ENCODE results near the gene BDKRB1. TPM values are rescaled to one million over a fixed set of nuclear protein-coding genes. Genes with fewer than 3 reads are reported as not detected.

The BDKRB1 gene
- total and polyA plus RNA-seq, 2 donors (not counting 3 experiments of a cell fraction or from before 2014, with no cell fraction given) = not detected

GRCh38 chr14:96213871-96214465, 42.0 kb upstream of the BDKRB1 start:
- no peak overlapping the region for H3K9ac ChIP-seq (replicated peaks; ENCODE audit: extremely low read depth, insufficient read depth, low read length)
- H3K9me1 ChIP-seq (replicated peaks; ENCODE audit: control insufficient read depth, extremely low read depth, insufficient read depth, low read length) = no peaks in the 10 kb centered on the region
- H3K4me2 ChIP-seq (ENCODE audit: insufficient read depth, low read length) = no peak overlapping the region
- H3K27me3 ChIP-seq (ENCODE audit: control insufficient read depth in 2 of 2, insufficient read depth in 2 of 2, low read length in 2 of 2) = no peaks in the 10 kb centered on the region
- no peak overlapping the region for H3K4me3 ChIP-seq (replicated peaks in 1 of 3; ENCODE audit: insufficient read depth in 1 of 3, low read depth in 1 of 3, low read length in 3 of 3)
- H3K9me3 ChIP-seq (replicated peaks; ENCODE audit: control insufficient read depth, insufficient read depth, low read length) = no peaks in the 10 kb centered on the region
- FAIRE-seq (no peak), DNase-seq (ENCODE audit: low read depth, low spot score) (no peak)
- no peaks in the 10 kb centered on the region for H3K36me3 ChIP-seq (ENCODE audit: control insufficient read depth in 2 of 2, extremely low read depth in 1 of 2, insufficient read depth in 2 of 2, low read length in 2 of 2)
- no peaks in the 10 kb centered on the region for H3K79me2 ChIP-seq (ENCODE audit: control insufficient read depth, insufficient read depth, low read length)
- POLR2A ChIA-PET = no interaction called here
- H4K20me1 ChIP-seq (replicated peaks; ENCODE audit: control insufficient read depth, extremely low read depth, insufficient read depth, low read length) = no peaks in the 10 kb centered on the region
- intact Hi-C loops (cut with micrococcal nuclease) = no loop called here
- BruUV-seq (replicated peaks) = no TSS peak
- CTCF ChIA-PET = no interaction called here
- dilution Hi-C loops (cut with MboI; ENCODE audit: extremely low pct_ligation_motif_present, low sequenced_read_pairs) = no loop called here
- no peak for TF ChIP-seq POLR2A (IDR thresholded peaks at IDR 0.05; ENCODE audit: low read depth, low read length)
- TF ChIP-seq GATA2 (IDR thresholded peaks at IDR 0.05; ENCODE audit: insufficient read depth, insufficient read length, low read depth, low read length) = no peak
- TF ChIP-seq POLR2AphosphoS5 (IDR thresholded peaks at IDR 0.05; ENCODE audit: insufficient read depth, low read depth, low read length) = no peak
- TF ChIP-seq, protein P1, sequence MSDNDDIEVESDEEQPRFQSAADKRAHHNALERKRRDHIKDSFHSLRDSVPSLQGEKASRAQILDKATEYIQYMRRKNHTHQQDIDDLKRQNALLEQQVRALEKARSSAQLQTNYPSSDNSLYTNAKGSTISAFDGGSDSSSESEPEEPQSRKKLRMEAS (IDR thresholded peaks at IDR 0.05; ENCODE audit: insufficient read depth, insufficient read length) = no peak
- no peak for TF ChIP-seq JUN (IDR thresholded peaks at IDR 0.05; ENCODE audit: borderline replicate concordance, insufficient read depth, insufficient read length, low read depth)
- TF ChIP-seq EZH2 (IDR thresholded peaks at IDR 0.05; ENCODE audit: borderline replicate concordance, low read depth, low read length, severe bottlenecking) = no peak
- TF ChIP-seq FOS (IDR thresholded peaks at IDR 0.05; ENCODE audit: borderline replicate concordance, insufficient read depth, low read length) = no peak
- TF ChIP-seq MYC (IDR thresholded peaks at IDR 0.05; ENCODE audit: low read depth, low read length) = no peak
- TF ChIP-seq, protein P2, sequence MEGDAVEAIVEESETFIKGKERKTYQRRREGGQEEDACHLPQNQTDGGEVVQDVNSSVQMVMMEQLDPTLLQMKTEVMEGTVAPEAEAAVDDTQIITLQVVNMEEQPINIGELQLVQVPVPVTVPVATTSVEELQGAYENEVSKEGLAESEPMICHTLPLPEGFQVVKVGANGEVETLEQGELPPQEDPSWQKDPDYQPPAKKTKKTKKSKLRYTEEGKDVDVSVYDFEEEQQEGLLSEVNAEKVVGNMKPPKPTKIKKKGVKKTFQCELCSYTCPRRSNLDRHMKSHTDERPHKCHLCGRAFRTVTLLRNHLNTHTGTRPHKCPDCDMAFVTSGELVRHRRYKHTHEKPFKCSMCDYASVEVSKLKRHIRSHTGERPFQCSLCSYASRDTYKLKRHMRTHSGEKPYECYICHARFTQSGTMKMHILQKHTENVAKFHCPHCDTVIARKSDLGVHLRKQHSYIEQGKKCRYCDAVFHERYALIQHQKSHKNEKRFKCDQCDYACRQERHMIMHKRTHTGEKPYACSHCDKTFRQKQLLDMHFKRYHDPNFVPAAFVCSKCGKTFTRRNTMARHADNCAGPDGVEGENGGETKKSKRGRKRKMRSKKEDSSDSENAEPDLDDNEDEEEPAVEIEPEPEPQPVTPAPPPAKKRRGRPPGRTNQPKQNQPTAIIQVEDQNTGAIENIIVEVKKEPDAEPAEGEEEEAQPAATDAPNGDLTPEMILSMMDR (IDR thresholded peaks at IDR 0.05; ENCODE audit: extremely low read depth in 1 of 2, insufficient read depth in 1 of 2, low read depth in 1 of 2, low read length in 2 of 2) = no peak
- H3K4me1 ChIP-seq (ENCODE audit: control insufficient read depth, extremely low read depth, insufficient read depth, low read length) = no peaks in the 10 kb centered on the region
- H3K27ac ChIP-seq (ENCODE audit: insufficient read depth, low read depth, low read length) = no peak overlapping the region
- H2AFZ ChIP-seq (ENCODE audit: low read depth, low read length) = no peak overlapping the region
